NT2/D1 (cell line): ENCODE data around the gene SMG1.

Source experiments
- SUZ12 ChIP-seq: IDR thresholded peaks from 2 replicates; pipeline ENCODE4 v1.6.1; 2011; ENCODE audit not compliant: insufficient read length, insufficient read depth; ENCODE audit errors: extremely low read depth
- YY1 ChIP-seq: IDR thresholded peaks from 2 replicates; pipeline ENCODE4 v1.6.1; 2011; ENCODE audit not compliant: insufficient read length, insufficient read depth
- ZNF274 ChIP-seq: IDR thresholded peaks from 2 replicates; pipeline ENCODE4 v1.6.1; 2011; ENCODE audit warnings: mild to moderate bottlenecking, low read depth, low read length

DNA sequence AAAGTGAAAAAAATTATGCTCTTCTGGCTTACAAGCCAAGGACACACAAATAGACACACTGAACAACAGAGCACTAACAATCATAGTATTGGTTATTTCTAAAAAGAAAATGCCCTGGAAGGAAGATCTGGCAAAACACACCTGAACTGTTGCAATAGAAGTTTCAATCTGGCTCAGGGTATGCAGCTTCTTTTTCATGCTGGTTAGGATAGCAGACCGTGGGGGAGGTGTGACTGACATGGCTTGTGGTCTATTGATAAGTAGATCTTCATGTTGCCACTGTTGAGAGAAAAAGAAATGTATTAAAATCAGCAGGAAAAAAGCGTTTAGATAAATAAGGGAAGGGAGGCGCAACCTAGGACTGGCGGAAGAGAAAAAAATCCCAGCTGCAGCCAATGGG is 98.3 kb downstream of the SMG1 start:
- TF ChIP-seq YY1 (no peak), ZNF274 (no peak), SUZ12 (no peak)
